WERI-Rb-1 (cell line): Measurements from ENCODE around the gene GCK.

Experiments
- DNase-seq: peaks from one replicate; pipeline ENCODE4 v3.0.0-alpha.2; 2020
- H3K27ac ChIP-seq: fragments of 250-450 bp; sonication (Bioruptor Pico); 2 replicates; pipeline ENCODE4 v1.5.1; 2020; ENCODE audit warnings: mild to moderate bottlenecking, moderate library complexity
- H3K27me3 ChIP-seq: fragments of 250-450 bp; sonication (Bioruptor Pico); 2 replicates; pipeline ENCODE4 v1.5.1; 2021; ENCODE audit warnings: mild to moderate bottlenecking, low read depth, moderate library complexity; ENCODE audit not compliant: insufficient read depth, severe bottlenecking
- H3K36me3 ChIP-seq: fragments of 250-450 bp; sonication (Bioruptor Pico); 2 replicates; pipeline ENCODE4 v1.5.1; 2020; ENCODE audit warnings: mild to moderate bottlenecking, moderate library complexity
- H3K4me3 ChIP-seq: 2 replicates; pipeline ENCODE4 v1.5.1; 2011; ENCODE audit warnings: low read depth, mild to moderate bottlenecking, control low read depth, low read length
- H3K9me3 ChIP-seq: fragments of 250-450 bp; sonication (Bioruptor Pico); 2 replicates; pipeline ENCODE4 v1.5.1; 2021; ENCODE audit warnings: mild to moderate bottlenecking, moderate library complexity; ENCODE audit not compliant: severe bottlenecking
- TF ChIP-seq, protein P1 (sequence below): IDR thresholded peaks from 2 replicates; pipeline ENCODE4 v1.5.1; 2011; ENCODE audit warnings: low read depth, mild to moderate bottlenecking, control low read depth, inconsistent platforms, low read length

Gene GCK

DNA sequence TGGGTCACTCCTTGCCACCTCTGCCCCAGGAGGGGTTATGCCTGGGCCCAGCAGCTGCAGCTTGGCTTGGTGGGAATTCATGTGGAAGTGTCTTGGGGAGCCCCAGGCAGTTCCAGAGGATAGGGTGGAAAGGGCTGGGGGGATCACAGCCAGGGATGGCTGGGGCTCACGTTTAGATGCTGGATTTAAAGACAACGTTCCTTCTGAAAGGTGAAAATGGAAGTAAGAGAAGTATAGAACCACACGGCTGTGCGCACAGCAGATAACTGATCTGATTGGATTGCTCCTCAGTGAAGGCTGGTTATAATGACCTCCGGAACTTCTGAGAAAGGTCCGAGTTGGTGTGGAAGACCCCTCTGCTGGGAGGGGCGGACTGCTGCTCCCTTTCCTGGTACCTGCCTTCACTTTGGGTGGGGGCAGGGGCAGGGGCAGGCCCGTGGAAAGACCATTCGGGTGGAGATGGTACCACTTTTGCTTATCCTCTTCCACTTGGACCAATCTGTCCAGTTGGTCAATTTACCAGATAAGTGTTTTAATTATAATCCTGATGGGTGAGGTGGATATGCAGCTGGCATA is 40.2 kb downstream of the GCK start:
- TF ChIP-seq, protein P1, sequence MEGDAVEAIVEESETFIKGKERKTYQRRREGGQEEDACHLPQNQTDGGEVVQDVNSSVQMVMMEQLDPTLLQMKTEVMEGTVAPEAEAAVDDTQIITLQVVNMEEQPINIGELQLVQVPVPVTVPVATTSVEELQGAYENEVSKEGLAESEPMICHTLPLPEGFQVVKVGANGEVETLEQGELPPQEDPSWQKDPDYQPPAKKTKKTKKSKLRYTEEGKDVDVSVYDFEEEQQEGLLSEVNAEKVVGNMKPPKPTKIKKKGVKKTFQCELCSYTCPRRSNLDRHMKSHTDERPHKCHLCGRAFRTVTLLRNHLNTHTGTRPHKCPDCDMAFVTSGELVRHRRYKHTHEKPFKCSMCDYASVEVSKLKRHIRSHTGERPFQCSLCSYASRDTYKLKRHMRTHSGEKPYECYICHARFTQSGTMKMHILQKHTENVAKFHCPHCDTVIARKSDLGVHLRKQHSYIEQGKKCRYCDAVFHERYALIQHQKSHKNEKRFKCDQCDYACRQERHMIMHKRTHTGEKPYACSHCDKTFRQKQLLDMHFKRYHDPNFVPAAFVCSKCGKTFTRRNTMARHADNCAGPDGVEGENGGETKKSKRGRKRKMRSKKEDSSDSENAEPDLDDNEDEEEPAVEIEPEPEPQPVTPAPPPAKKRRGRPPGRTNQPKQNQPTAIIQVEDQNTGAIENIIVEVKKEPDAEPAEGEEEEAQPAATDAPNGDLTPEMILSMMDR, result no peak
- no peak for DNase-seq
- Histone ChIP-seq H3K4me3 (no peak overlapping the region), H3K27ac (peak overlapping the region; percentile 93), H3K9me3 (no peaks in the 10 kb centered on the region), H3K27me3 (no peaks in the 10 kb centered on the region), H3K36me3 (no peaks in the 10 kb centered on the region)

DNA sequence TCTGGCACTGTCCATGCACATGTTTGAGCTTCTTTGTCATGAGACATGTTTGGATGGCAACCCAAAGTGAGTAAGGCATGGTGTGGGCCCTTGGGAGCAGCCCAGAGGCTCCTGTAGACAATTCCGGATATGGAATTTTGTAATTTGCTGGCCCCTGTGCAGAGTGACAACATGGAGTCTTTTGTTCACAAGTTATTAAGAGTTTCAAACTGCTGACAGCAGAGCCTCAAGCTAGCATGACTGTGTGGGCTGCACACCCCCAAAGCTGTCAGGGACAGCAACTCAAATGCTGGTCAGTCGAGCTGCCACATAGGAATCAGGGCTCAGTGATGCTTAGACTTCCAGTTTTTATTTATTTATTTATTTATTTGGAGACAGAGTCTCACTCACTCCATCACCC is 41.1 kb downstream of the GCK start:
- Histone ChIP-seq H3K27me3 (no peaks in the 10 kb centered on the region), H3K4me3 (no peak overlapping the region), H3K27ac (peak overlapping the region; percentile 93), H3K36me3 (no peaks in the 10 kb centered on the region), H3K9me3 (no peaks in the 10 kb centered on the region)
- TF ChIP-seq, protein P1, result no peak
- no peak for DNase-seq

DNA sequence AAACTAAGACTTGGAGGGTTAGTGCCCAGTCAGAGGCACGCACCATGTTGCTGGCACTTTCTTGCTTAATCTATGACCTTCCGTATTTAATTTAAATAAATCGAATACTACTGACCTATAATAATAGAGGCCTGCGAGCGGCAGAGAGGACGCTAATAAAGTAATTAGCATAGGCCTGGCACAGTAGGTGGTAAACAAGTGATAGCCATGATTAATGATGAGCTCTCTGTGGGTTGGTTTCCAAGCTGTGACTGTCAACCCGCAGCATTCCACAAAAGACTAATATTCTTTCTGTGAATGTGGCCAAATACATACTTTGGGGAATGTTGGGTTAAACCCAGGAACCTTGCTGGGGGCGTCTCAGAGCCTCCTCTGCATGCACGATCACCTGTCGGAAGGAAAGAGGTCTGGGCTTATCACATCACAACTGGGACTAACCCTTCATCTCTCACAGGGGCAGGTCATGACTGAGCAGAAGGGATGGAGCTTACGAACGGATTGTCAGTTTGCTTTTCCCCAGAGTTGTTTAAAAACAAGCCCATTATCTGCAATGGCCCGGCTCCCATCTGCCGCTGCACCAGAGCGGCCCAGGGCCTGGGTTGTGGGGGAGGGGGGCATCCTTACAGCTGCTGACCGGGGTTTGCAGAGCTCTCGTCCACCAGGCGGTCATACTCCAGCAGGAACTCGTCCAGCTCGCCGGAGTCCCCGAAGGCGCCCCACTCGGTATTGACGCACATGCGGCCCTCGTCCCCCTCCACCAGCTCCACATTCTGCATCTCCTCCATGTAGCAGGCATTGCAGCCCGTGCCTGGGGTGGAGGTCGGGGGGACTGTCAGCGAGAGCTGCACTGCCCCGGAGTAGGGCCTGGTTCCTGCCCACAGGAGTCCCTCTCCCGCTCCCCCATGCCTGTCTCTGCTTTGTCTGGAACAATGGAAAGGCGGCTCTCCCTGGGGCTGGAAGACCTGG is 41.9 kb downstream of the GCK start:
- TF ChIP-seq, protein P1, result peak; percentile 43
- Histone ChIP-seq H3K4me3 (peak overlapping the region; percentile 1), H3K9me3 (no peaks in the 10 kb centered on the region), H3K36me3 (no peaks in the 10 kb centered on the region), H3K27ac (peak overlapping the region; percentile 93), H3K27me3 (no peaks in the 10 kb centered on the region)
- peak; percentile 97 for DNase-seq

DNA sequence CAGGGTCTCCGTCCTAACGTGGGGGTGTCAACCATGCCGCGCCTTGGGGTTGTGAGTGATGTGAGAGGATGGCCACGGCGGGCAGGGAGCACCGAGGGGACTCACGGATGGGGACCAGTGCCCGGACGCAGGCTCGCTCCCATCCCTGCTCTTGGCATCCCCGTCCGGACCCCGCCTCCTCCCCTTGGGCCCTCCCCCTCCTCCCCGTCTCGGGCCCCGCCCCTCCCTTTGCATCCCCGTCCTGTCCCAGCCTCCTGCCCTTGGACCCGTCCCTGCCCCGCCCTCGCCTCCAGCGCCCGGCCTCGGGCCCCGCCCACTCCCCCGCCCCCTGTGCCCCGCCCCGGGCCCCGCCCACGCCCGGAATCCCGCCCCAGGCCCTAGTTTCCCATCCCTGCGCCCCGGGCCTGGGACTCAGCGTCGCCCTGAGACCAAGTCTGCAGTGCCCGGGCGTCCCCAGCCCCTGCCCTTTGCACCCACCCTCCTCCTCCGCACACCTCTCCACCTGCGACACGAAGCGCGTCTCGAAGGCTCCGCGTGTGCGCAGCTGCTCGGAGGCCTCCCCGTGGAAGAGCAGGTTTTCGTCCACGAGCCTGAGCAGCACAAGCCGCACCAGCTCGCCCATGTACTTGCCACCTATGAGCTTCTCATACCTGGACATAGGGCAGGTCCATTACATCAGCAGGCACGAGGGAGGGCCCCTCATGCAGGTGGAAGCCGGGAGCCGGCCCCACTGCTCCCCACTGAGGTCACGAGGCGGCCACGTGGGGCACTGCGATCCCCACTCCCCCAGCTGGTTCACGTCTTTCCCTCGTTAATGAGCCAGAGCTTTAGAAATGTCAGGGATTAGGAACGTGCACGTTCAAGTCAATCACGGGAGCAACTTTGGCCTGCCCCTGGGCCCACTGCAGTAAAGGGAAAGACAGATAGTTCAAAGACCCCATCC is 43.0 kb downstream of the GCK start:
- Histone ChIP-seq H3K27me3 (no peaks in the 10 kb centered on the region), H3K27ac (peak overlapping the region; percentile 93), H3K4me3 (no peak overlapping the region), H3K36me3 (no peaks in the 10 kb centered on the region), H3K9me3 (no peaks in the 10 kb centered on the region)
- DNase-seq, result peak; percentile 68
- TF ChIP-seq, protein P1, result no peak

DNA sequence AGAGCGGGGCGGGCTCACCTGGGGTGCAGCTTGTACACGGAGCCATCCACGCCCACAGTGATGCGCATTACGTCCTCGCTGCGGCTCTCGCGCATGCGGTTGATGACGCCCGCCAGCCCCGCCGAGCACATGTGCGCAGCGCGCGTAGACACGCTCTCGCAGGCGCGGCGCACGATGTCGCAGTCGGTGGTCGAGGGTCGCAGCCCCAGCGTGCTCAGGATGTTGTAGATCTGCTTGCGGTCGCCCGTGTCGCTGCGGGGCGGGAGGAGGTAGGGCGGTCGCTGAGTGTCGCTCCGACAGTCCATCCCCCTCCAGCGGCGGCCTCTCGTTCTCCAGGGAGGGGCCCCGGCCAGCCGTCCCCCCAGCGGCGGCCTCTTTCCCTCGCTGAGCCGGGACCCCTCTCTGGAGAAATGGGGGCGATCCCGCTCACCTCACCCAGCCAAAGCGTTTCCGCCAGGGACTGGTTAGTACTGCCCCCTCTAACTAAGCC is 43.7 kb downstream of the GCK start:
- no peak for DNase-seq
- no peaks in the 10 kb centered on the region for H3K36me3 ChIP-seq
- TF ChIP-seq, protein P1, result no peak
- no peak overlapping the region for H3K4me3 ChIP-seq
- H3K9me3 ChIP-seq, result no peaks in the 10 kb centered on the region
- H3K27ac ChIP-seq, result peak overlapping the region; percentile 57
- no peaks in the 10 kb centered on the region for H3K27me3 ChIP-seq
